ENCODE results near the gene NCKAP5. TPM values are rescaled to one million over a fixed set of nuclear protein-coding genes. Genes with fewer than 3 reads are reported as not detected.

Gene NCKAP5
- total RNA-seq, 5 donors from 2014 or later (not counting 1 experiment from before 2014, with no cell fraction given): 0.06 TPM; not detected in 4

DNA sequence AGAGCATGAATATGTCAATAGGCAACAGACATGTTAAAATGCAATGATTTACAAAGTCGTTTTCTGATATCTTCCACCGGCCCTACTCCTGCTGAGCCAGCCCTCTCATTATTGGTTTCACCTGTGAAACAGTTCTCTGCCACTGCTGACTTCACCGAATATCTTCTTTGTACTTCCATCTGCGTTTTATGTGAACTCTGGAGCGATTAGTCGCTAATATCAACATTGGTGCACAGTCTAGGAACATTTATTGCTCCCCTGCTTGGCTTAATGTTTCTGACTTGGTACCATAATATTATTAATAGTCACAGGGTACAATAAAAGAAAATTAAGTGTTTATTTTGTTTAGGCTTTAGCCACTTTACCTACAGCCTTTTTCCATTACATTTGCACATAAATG, 105.5 kb downstream of the NCKAP5 start:
- H3K4me3 Mint-ChIP-seq: no peak overlapping the region

DNA sequence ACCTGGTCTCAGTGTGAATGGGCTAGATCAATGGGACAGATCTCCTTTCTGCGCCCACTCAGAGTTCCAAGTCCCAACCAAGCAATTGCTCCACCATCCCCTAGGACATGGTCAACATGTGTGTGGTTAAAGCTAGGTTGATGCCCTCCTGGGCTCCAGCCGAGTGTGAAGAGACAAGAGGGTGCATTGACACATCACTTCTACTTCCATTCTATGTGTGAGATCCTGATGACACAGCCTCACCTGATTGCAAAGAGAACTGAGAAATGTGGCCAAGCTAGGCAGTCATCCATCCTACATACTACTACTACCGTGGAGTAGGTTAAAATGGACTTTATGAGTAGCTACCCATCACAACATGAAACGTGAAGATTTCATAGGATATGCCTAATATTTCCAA, 106.8 kb downstream of the NCKAP5 start:
- Mint-ChIP-seq H3K9me3 (peaks cover 0 to 3% (median 0%) of the 10 kb centered on the region in 3 donors), H3K4me3 (no peak overlapping the region), H3K4me1 (no peaks in the 10 kb centered on the region), H3K36me3 (no peaks in the 10 kb centered on the region), H3K27me3 (no peaks in the 10 kb centered on the region), H3K27ac (no peak overlapping the region)
- no peak for ATAC-seq (replicated peaks in 1 of 4)
- Histone ChIP-seq H3K27me3 (replicated peaks in 1 of 2; ENCODE audit: control insufficient read depth in 2 of 2, extremely low read depth in 1 of 2, insufficient read depth in 2 of 2, low read length in 1 of 2) (no peaks in the 10 kb centered on the region), H3K9me3 (no peaks in the 10 kb centered on the region), H3K4me1 (ENCODE audit: control insufficient read depth in 1 of 2, extremely low read depth in 1 of 2, insufficient read depth in 2 of 2, low read length in 2 of 2) (no peaks in the 10 kb centered on the region), H3K36me3 (ENCODE audit: control insufficient read depth in 2 of 2, extremely low read depth in 1 of 2, insufficient read depth in 1 of 2, low read length in 1 of 2) (no peaks in the 10 kb centered on the region), H3K4me3 (ENCODE audit: control insufficient read depth in 1 of 2, extremely low read depth in 1 of 2, low read length in 1 of 2) (no peak overlapping the region), H3K27ac (ENCODE audit: low read length) (no peak overlapping the region)
- CTCF ChIA-PET: no interaction called here
- no peak for DNase-seq
- POLR2A ChIA-PET: no interaction called here
- WGBS (ENCODE audit: insufficient coverage): no CpG with 5 or more reads among the region's 4 CpGs

More for the DNA sequence above, 105.5 kb downstream of the NCKAP5 start:
- no peaks in the 10 kb centered on the region for H3K36me3 Mint-ChIP-seq
- no peak overlapping the region for H3K27ac Mint-ChIP-seq
- Histone ChIP-seq H3K4me1 (ENCODE audit: control insufficient read depth in 1 of 2, extremely low read depth in 1 of 2, insufficient read depth in 2 of 2, low read length in 2 of 2) (no peaks in the 10 kb centered on the region), H3K9me3 (no peaks in the 10 kb centered on the region), H3K4me3 (ENCODE audit: control insufficient read depth in 1 of 2, extremely low read depth in 1 of 2, low read length in 1 of 2) (no peak overlapping the region), H3K27me3 (replicated peaks in 1 of 2; ENCODE audit: control insufficient read depth in 2 of 2, extremely low read depth in 1 of 2, insufficient read depth in 2 of 2, low read length in 1 of 2) (no peaks in the 10 kb centered on the region), H3K36me3 (ENCODE audit: control insufficient read depth in 2 of 2, extremely low read depth in 1 of 2, insufficient read depth in 1 of 2, low read length in 1 of 2) (no peaks in the 10 kb centered on the region), H3K27ac (ENCODE audit: low read length) (no peak overlapping the region)
- H3K27me3 Mint-ChIP-seq: no peaks in the 10 kb centered on the region
- POLR2A ChIA-PET: no interaction called here
- ATAC-seq (replicated peaks in 1 of 4): no peak
- CTCF ChIA-PET: no interaction called here
- no peaks in the 10 kb centered on the region for H3K4me1 Mint-ChIP-seq
- H3K9me3 Mint-ChIP-seq: peaks cover 0 to 3% (median 0%) of the 10 kb centered on the region in 3 donors
- DNase-seq: no peak
- 85% methylated on average over 3 of the region's 6 CpGs for WGBS (ENCODE audit: insufficient coverage)

DNA sequence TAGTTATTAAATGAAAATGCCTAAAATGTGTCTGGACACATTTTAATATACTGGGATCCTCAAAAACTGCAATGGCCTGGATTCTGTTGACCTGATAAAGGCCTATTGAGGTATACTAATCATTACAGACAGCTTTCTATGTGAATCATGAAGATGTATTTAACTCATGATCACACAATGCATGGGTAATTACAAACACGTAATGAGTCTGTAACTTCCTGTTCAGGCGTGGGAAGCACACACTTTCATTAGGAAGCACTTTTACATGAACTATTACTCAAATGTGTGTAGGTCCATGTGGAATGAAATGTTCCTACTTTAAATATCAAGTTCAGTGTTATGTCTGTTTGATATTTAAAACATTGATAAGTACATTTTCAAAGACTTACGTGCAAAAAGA, 108.7 kb downstream of the NCKAP5 start:
- no peak overlapping the region for H3K27ac Mint-ChIP-seq
- no peak overlapping the region for H3K4me3 Mint-ChIP-seq
- Histone ChIP-seq H3K4me1 (ENCODE audit: control insufficient read depth in 1 of 2, extremely low read depth in 1 of 2, insufficient read depth in 2 of 2, low read length in 2 of 2) (no peaks in the 10 kb centered on the region), H3K27ac (ENCODE audit: low read length) (no peak overlapping the region), H3K36me3 (ENCODE audit: control insufficient read depth in 2 of 2, extremely low read depth in 1 of 2, insufficient read depth in 1 of 2, low read length in 1 of 2) (no peaks in the 10 kb centered on the region), H3K9me3 (no peaks in the 10 kb centered on the region), H3K27me3 (replicated peaks in 1 of 2; ENCODE audit: control insufficient read depth in 2 of 2, extremely low read depth in 1 of 2, insufficient read depth in 2 of 2, low read length in 1 of 2) (no peaks in the 10 kb centered on the region), H3K4me3 (ENCODE audit: control insufficient read depth in 1 of 2, extremely low read depth in 1 of 2, low read length in 1 of 2) (no peak overlapping the region)
- POLR2A ChIA-PET: no interaction called here
- H3K27me3 Mint-ChIP-seq: no peaks in the 10 kb centered on the region
- no CpG with 5 or more reads among the region's 3 CpGs for WGBS (ENCODE audit: insufficient coverage)
- CTCF ChIA-PET: interaction anchor here in 1 of 2 donors (0.6 kb wide), 1 partner anchor 921 kb away, joined by 3 read pairs; no protein-coding TSS in a partner anchor
- H3K4me1 Mint-ChIP-seq: no peaks in the 10 kb centered on the region
- DNase-seq (no peak), ATAC-seq (replicated peaks in 1 of 4) (no peak)
- peaks cover 0 to 3% (median 1%) of the 10 kb centered on the region in 3 donors for H3K9me3 Mint-ChIP-seq
- no peaks in the 10 kb centered on the region for H3K36me3 Mint-ChIP-seq

DNA sequence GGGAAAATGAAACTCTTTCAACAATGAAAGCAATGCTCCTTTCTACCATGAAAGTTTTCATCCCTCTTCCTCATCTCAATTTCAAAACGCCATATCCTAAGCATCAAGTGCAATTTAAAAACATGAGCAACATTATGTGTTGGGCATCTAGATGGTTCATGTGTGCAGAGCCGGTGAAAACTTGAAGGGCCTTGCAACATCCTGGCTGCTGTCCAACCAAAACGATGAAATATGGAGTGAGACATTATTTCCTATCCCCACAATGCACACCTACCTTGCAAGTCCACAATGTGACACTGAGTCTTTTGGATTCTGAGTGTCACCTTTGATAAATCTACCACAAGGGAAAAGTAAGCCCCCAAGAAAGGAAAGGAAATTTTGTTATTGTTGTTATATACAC, 110.0 kb downstream of the NCKAP5 start:
- H3K27ac Mint-ChIP-seq: no peak overlapping the region
- Histone ChIP-seq H3K27me3 (replicated peaks in 1 of 2; ENCODE audit: control insufficient read depth in 2 of 2, extremely low read depth in 1 of 2, insufficient read depth in 2 of 2, low read length in 1 of 2) (no peaks in the 10 kb centered on the region), H3K9me3 (no peaks in the 10 kb centered on the region), H3K4me1 (ENCODE audit: control insufficient read depth in 1 of 2, extremely low read depth in 1 of 2, insufficient read depth in 2 of 2, low read length in 2 of 2) (no peaks in the 10 kb centered on the region), H3K36me3 (ENCODE audit: control insufficient read depth in 2 of 2, extremely low read depth in 1 of 2, insufficient read depth in 1 of 2, low read length in 1 of 2) (no peaks in the 10 kb centered on the region), H3K27ac (ENCODE audit: low read length) (no peak overlapping the region), H3K4me3 (ENCODE audit: control insufficient read depth in 1 of 2, extremely low read depth in 1 of 2, low read length in 1 of 2) (no peak overlapping the region)
- DNase-seq (no peak), ATAC-seq (replicated peaks in 1 of 4) (no peak)
- ChIA-PET CTCF (no interaction called here), POLR2A (no interaction called here)
- no peak overlapping the region for H3K4me3 Mint-ChIP-seq
- no peaks in the 10 kb centered on the region for H3K4me1 Mint-ChIP-seq
- no peaks in the 10 kb centered on the region for H3K27me3 Mint-ChIP-seq
- H3K36me3 Mint-ChIP-seq: no peaks in the 10 kb centered on the region
- no CpG with 5 or more reads among the region's 3 CpGs for WGBS (ENCODE audit: insufficient coverage)
- H3K9me3 Mint-ChIP-seq: peaks cover 0 to 8% (median 4%) of the 10 kb centered on the region in 3 donors

DNA sequence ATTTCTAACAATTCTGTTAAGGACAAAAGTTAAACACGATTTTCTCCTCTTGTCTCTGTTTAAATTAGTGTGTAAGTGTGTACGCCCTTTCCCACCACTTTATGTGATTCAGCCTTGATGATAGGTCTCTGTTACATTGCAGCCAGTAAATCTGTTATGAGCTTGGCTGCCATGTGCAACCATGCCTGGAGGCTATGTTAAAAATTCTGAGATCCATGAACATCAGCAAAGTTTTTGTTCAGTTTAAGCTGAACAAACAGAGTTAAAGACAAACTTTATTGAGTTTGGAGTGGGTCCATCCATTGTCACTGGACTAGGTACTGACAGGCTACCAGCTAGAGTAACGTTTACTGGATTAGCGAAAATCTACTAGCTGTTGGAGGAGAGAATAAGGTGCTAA, 110.4 kb downstream of the NCKAP5 start:
- Mint-ChIP-seq H3K4me3 (no peak overlapping the region), H3K27me3 (no peaks in the 10 kb centered on the region), H3K4me1 (no peaks in the 10 kb centered on the region), H3K9me3 (peaks cover 2 to 10% (median 4%) of the 10 kb centered on the region in 3 donors), H3K27ac (no peak overlapping the region), H3K36me3 (no peaks in the 10 kb centered on the region)
- Histone ChIP-seq H3K36me3 (ENCODE audit: control insufficient read depth in 2 of 2, extremely low read depth in 1 of 2, insufficient read depth in 1 of 2, low read length in 1 of 2) (no peaks in the 10 kb centered on the region), H3K27me3 (replicated peaks in 1 of 2; ENCODE audit: control insufficient read depth in 2 of 2, extremely low read depth in 1 of 2, insufficient read depth in 2 of 2, low read length in 1 of 2) (no peaks in the 10 kb centered on the region), H3K9me3 (no peaks in the 10 kb centered on the region), H3K27ac (ENCODE audit: low read length) (no peak overlapping the region), H3K4me3 (ENCODE audit: control insufficient read depth in 1 of 2, extremely low read depth in 1 of 2, low read length in 1 of 2) (no peak overlapping the region), H3K4me1 (ENCODE audit: control insufficient read depth in 1 of 2, extremely low read depth in 1 of 2, insufficient read depth in 2 of 2, low read length in 2 of 2) (no peaks in the 10 kb centered on the region)
- ATAC-seq (replicated peaks in 1 of 4): no peak
- ChIA-PET CTCF (no interaction called here), POLR2A (no interaction called here)
- no peak for DNase-seq
- no CpG with 5 or more reads among the region's 4 CpGs for WGBS (ENCODE audit: insufficient coverage)

DNA sequence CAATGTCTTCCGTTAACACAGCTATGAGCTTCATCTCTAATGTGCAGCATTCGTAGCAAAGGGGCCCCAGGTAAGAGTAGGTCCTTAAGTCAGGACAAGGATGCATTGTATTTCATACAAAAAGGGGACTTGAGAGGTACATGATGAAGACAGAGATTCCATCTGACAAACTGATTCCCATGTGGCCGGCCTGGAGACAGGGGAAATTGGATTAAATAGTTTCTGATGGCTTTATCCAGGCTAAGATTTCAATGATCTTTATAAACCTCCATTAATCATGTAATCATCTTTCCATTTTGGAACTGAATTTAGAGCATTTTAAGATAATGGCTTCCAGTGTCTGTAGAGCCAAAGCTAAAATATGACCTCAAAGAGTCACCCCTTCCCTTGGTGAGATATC, 111.3 kb downstream of the NCKAP5 start:
- WGBS (ENCODE audit: insufficient coverage): 62% methylated on average over 2 of the region's 3 CpGs
- CTCF ChIA-PET: no interaction called here

DNA sequence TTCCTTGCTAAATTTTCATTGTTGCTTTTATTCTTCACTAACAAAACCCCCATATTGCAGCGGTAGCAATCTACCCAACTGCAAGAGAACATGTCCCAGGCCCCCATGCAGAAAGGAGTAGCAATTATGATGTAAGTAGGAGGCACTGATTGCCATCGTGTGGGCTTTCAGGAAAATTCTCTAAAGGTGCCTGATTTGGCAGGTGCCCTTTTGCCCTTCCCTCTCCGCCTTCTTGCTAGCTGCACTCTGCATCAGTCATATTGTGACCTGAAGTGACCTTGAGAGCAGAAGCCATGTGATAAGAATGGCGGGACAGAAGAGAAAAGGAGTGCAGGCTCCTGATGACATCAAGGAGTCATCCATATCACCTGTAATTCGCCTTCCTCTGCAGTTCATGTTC, 112.1 kb downstream of the NCKAP5 start:
- H3K27me3 Mint-ChIP-seq: no peaks in the 10 kb centered on the region
- ATAC-seq (replicated peaks in 1 of 4): no peak
- H3K4me3 Mint-ChIP-seq: no peak overlapping the region
- H3K36me3 Mint-ChIP-seq: no peaks in the 10 kb centered on the region
- Histone ChIP-seq H3K36me3 (ENCODE audit: control insufficient read depth in 2 of 2, extremely low read depth in 1 of 2, insufficient read depth in 1 of 2, low read length in 1 of 2) (no peaks in the 10 kb centered on the region), H3K27ac (ENCODE audit: low read length) (no peak overlapping the region), H3K4me1 (ENCODE audit: control insufficient read depth in 1 of 2, extremely low read depth in 1 of 2, insufficient read depth in 2 of 2, low read length in 2 of 2) (no peaks in the 10 kb centered on the region), H3K4me3 (ENCODE audit: control insufficient read depth in 1 of 2, extremely low read depth in 1 of 2, low read length in 1 of 2) (no peak overlapping the region), H3K9me3 (no peaks in the 10 kb centered on the region), H3K27me3 (replicated peaks in 1 of 2; ENCODE audit: control insufficient read depth in 2 of 2, extremely low read depth in 1 of 2, insufficient read depth in 2 of 2, low read length in 1 of 2) (no peaks in the 10 kb centered on the region)
- no peaks in the 10 kb centered on the region for H3K4me1 Mint-ChIP-seq
- no peak for DNase-seq
- H3K27ac Mint-ChIP-seq: no peak overlapping the region
- ChIA-PET POLR2A (no interaction called here), CTCF (no interaction called here)
- WGBS (ENCODE audit: insufficient coverage): 20% methylated on average over 1 of the region's 5 CpGs
- H3K9me3 Mint-ChIP-seq: peaks cover 3 to 15% (median 4%) of the 10 kb centered on the region in 3 donors

More for the DNA sequence above, 111.3 kb downstream of the NCKAP5 start:
- Mint-ChIP-seq H3K27ac (no peak overlapping the region), H3K36me3 (no peaks in the 10 kb centered on the region), H3K27me3 (no peaks in the 10 kb centered on the region), H3K4me3 (no peak overlapping the region), H3K4me1 (no peaks in the 10 kb centered on the region), H3K9me3 (peaks cover 3 to 10% (median 4%) of the 10 kb centered on the region in 3 donors)
- Histone ChIP-seq H3K27ac (ENCODE audit: low read length) (no peak overlapping the region), H3K36me3 (ENCODE audit: control insufficient read depth in 2 of 2, extremely low read depth in 1 of 2, insufficient read depth in 1 of 2, low read length in 1 of 2) (no peaks in the 10 kb centered on the region), H3K27me3 (replicated peaks in 1 of 2; ENCODE audit: control insufficient read depth in 2 of 2, extremely low read depth in 1 of 2, insufficient read depth in 2 of 2, low read length in 1 of 2) (no peaks in the 10 kb centered on the region), H3K4me3 (ENCODE audit: control insufficient read depth in 1 of 2, extremely low read depth in 1 of 2, low read length in 1 of 2) (no peak overlapping the region), H3K9me3 (no peaks in the 10 kb centered on the region), H3K4me1 (ENCODE audit: control insufficient read depth in 1 of 2, extremely low read depth in 1 of 2, insufficient read depth in 2 of 2, low read length in 2 of 2) (no peaks in the 10 kb centered on the region)
- POLR2A ChIA-PET: no interaction called here
- no peak for DNase-seq
- ATAC-seq (replicated peaks in 1 of 4): no peak

All from T-cell (primary cell).